Stimulated activated CD4-positive, alpha-beta T cell treated with anti-CD3 and anti-CD28 coated beads, Interleukin-12 subunit alpha, Interleukin-12 subunit beta, amount 100 ng/mL, for 48 hours (primary cell): ENCODE measurements around the gene RAB11A.

Source experiments
- DNase-seq, 3 donors: peaks; one replicate each; pipeline ENCODE4 v3.0.0-alpha.2; 2020; ENCODE audit warnings: low read depth in 2 of 3, low spot score in 1 of 3

Gene RAB11A

GRCh38 chr15:65937054-65937453 is 67.8 kb downstream of the RAB11A start:
- DNase-seq = no peak

- no peak for DNase-seq
These were observed 68.2 kb downstream of the RAB11A start for GRCh38 chr15:65937476-65937875.

DNA sequence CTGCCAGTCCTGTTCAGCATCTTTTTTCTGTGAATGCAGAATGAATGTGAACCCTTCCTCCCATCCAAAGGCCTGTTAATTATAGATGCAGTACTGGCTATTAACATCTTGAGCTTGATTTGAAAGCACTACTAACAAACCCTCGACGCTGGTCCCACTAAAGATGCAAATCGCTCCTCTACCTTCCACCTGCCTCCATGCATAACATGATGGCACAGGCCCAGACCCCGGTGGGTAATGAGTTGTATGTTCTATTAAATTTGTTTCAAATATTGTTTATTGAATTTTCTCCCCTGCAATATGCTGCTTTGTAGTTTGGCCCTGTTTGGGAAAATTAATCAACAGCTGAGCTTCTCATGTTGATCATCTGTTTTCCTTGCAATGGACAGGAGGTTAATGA is 69.3 kb downstream of the RAB11A start:
- no peak for DNase-seq

GRCh38 chr15:65939901-65940617 is 70.8 kb downstream of the RAB11A start:
- DNase-seq = no peak

DNA sequence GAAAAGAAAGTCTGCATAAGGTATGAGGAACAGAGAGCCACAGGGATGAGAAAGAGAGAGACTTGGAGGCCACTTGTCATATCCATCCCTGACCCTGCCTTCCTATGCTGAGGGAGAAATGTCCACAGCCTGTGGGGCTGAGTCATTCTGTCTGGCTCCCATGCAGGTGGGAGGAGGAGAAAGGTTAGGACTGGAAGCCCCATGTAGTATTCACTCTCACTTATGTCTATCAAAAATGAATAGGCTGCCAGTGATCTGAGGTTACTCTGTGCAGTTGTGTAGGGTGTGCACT is 71.3 kb downstream of the RAB11A start:
- no peak for DNase-seq
